Lower lobe of right lung (tissue), 2 donors: ENCODE measurements around the gene IFRD2. TPM values are rescaled to one million over a fixed set of nuclear protein-coding genes. Genes with fewer than 3 reads are reported as not detected.

Experiments used
- ATAC-seq, 2 donors: fragments of 200-7000 bp; cut with Tn5 transposase; one replicate each; pipeline ENCODE4 v1.9.1; 2020 to 2022; ENCODE audit warnings: mild to moderate bottlenecking in 2 of 2, moderate library complexity in 2 of 2
- DNase-seq: peaks from one replicate; pipeline ENCODE4 v3.0.0-alpha.2; 2020
- H3K27ac ChIP-seq: fragments of 200-600 bp; one replicate; pipeline ENCODE4 v1.8.0; 2022
- H3K27me3 ChIP-seq: fragments of 200-600 bp; one replicate; pipeline ENCODE4 v1.8.0; 2022; ENCODE audit warnings: low read depth
- H3K36me3 ChIP-seq: fragments of 200-600 bp; one replicate; pipeline ENCODE4 v1.8.0; 2022; ENCODE audit warnings: mild to moderate bottlenecking
- H3K4me1 ChIP-seq: fragments of 200-600 bp; one replicate; pipeline ENCODE4 v1.8.0; 2022
- H3K4me3 ChIP-seq: fragments of 200-600 bp; one replicate; pipeline ENCODE4 v1.8.0; 2022; ENCODE audit warnings: mild to moderate bottlenecking
- H3K9me3 ChIP-seq: fragments of 200-600 bp; one replicate; pipeline ENCODE4 v1.8.0; 2022
- intact Hi-C: fragments of 100-400 bp; cut with DNase I; formaldehyde crosslinking; loops from one replicate; pipeline ENCODE4 v1.11.0; 2022
- total RNA-seq: library from RNA; stranded (reverse); fragmentation: NEBNext Ultra II Directional; extraction: Animal tissue kit (Norgen Biotek cat#: 25700); gene quantifications from one replicate; pipeline ENCODE4 v1.2.1, GENCODE V29; 2021
- TF ChIP-seq, protein P1 (sequence below): fragments of 200-600 bp; IDR thresholded peaks from one replicate; pipeline ENCODE4 v1.8.0; 2022; ENCODE audit warnings: antibody characterized with exemption, mild to moderate bottlenecking
- donor health status: DM: no; HTN: yes; CAD: no; lungs with severe emphysema.

Gene IFRD2
- total RNA-seq, 1 donor from 2014 or later = 66.9 TPM

DNA sequence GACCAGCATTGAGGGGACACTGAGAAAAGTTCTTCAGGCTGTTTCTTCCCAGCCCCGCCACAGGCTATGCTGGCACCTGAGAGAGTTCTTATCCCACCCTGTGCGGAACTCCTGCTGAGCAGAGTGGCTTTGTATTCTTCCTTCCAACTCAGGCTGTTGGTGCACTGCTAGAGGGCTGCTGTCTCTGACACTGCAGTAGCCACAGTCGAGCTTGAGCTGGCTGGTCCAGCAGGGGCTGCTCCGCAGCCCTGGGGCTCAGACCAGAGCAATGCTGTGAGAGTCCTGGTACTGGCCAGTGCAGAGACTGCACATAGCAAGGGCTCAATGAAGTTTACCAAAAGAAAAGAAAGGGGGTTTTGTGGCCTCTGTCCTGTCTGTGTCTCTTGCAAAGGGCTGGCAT lies 52.6 kb downstream of the IFRD2 start:
- ATAC-seq = no peak
- peak overlapping the region; percentile 92 for H3K4me3 ChIP-seq
- peaks cover 43% of the 10 kb centered on the region for H3K36me3 ChIP-seq
- no peaks in the 10 kb centered on the region for H3K27me3 ChIP-seq
- TF ChIP-seq, protein P1, sequence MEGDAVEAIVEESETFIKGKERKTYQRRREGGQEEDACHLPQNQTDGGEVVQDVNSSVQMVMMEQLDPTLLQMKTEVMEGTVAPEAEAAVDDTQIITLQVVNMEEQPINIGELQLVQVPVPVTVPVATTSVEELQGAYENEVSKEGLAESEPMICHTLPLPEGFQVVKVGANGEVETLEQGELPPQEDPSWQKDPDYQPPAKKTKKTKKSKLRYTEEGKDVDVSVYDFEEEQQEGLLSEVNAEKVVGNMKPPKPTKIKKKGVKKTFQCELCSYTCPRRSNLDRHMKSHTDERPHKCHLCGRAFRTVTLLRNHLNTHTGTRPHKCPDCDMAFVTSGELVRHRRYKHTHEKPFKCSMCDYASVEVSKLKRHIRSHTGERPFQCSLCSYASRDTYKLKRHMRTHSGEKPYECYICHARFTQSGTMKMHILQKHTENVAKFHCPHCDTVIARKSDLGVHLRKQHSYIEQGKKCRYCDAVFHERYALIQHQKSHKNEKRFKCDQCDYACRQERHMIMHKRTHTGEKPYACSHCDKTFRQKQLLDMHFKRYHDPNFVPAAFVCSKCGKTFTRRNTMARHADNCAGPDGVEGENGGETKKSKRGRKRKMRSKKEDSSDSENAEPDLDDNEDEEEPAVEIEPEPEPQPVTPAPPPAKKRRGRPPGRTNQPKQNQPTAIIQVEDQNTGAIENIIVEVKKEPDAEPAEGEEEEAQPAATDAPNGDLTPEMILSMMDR = no peak
- peak overlapping the region; percentile 96 for H3K27ac ChIP-seq
- no peak for DNase-seq
- H3K9me3 ChIP-seq = no peaks in the 10 kb centered on the region
- peaks cover 76% of the 10 kb centered on the region for H3K4me1 ChIP-seq
- intact Hi-C loops = no loop called here

DNA sequence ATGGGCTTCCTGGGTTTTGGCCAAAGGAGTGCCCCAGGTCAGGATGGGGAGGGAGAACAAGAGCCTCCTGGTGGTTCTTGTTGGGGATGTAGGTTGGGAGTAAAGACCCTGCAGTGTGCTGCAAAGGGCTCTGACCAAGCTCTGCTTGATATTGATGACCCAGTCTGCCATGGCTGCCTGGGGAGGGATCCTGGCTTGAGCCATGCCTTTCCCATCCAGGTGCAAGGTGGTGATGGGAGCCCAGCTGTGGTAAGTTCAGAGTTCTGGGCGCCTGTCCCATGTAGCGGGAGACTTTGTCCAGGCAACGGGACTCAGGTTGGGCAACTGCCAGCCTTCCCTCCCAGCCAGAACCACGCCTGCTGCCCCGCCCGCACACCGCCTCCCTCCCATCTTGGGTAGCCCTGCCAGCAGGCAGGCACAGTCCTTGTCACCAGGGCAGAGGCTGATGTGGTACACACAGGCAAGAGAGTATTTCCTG lies 53.6 kb downstream of the IFRD2 start:
- ATAC-seq (peak; percentile 32 to 51), DNase-seq (peak; percentile 92)

DNA sequence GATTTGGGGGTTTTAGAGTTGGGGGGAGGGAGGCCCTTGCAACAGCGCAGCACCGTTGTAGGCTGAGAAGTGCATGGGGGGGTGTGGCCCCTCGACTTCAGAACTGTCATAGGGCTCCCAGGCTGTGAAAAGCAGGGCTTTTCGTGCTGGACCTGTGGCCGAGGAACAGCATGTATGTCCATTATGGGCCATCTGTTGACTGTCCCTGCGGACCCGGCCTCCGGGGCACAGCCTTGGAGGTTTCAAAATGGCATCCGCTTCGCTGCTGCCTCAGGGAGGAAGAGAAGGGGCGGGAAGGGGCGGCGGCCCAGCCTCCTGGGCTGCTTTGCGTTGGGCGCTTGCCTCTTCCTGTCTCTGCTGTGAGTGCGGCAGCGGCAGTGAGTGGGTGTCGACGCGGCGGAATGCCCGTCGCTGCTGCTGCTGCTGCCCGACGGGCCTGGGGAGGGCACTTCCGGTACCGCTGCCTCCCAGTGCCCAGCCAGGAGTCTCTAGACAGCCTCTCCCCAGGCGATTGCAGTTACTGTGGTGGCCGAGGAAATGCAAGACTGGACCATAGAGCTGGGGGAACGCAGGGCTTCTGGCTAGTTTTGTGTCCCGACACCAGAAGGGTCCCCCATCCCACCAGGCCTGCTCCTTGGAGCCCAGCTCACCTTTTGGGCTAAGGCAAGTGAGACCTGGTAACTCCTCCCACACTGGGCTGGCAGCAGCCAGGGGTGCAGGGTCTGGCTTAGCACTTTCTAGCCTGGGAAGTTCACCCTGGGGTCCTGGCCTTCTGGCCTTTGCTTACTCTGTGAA lies 54.3 kb downstream of the IFRD2 start:
- Histone ChIP-seq H3K4me1 (peaks cover 67% of the 10 kb centered on the region), H3K9me3 (no peaks in the 10 kb centered on the region), H3K27ac (peak overlapping the region; percentile 96), H3K36me3 (peaks cover 32% of the 10 kb centered on the region), H3K27me3 (no peaks in the 10 kb centered on the region), H3K4me3 (peak overlapping the region; percentile 92)
- DNase-seq = peak; percentile 95
- ATAC-seq = peak; percentile 71 to 72
- TF ChIP-seq, protein P1 = no peak
- intact Hi-C loops = no loop called here

More for the DNA sequence above, 53.6 kb downstream of the IFRD2 start:
- peak overlapping the region; percentile 92 for H3K4me3 ChIP-seq
- intact Hi-C loops = no loop called here
- H3K27me3 ChIP-seq = no peaks in the 10 kb centered on the region
- peak overlapping the region; percentile 96 for H3K27ac ChIP-seq
- TF ChIP-seq, protein P1 = no peak
- H3K9me3 ChIP-seq = no peaks in the 10 kb centered on the region
- peaks cover 36% of the 10 kb centered on the region for H3K36me3 ChIP-seq
- H3K4me1 ChIP-seq = peaks cover 74% of the 10 kb centered on the region

Other genes with a start within 250 kb of the IFRD2 start
- gene RBM5, start 203.5 kb downstream of the IFRD2 start, total RNA-seq = 153 TPM
- 44.7 TPM for gene SEMA3F, start 137.1 kb downstream of the IFRD2 start, total RNA-seq
- gene GNAT1, start 100.8 kb downstream of the IFRD2 start, total RNA-seq = not detected
- not detected for gene SLC38A3, start 87.2 kb downstream of the IFRD2 start, total RNA-seq
- 372 TPM for gene GNAI2, start 56.2 kb downstream of the IFRD2 start, total RNA-seq
- 77.6 TPM for gene SEMA3B, start 23.3 kb downstream of the IFRD2 start, total RNA-seq
- not detected for gene LSMEM2, start 13.3 kb downstream of the IFRD2 start, total RNA-seq
- gene HYAL3, start 7.0 kb upstream of the IFRD2 start, total RNA-seq = 4.0 TPM
- gene NAA80, start 7.0 kb upstream of the IFRD2 start, total RNA-seq = 9.3 TPM
- gene HYAL1, start 11.1 kb upstream of the IFRD2 start, total RNA-seq = 58.2 TPM
- 155 TPM for gene HYAL2, start 30.3 kb upstream of the IFRD2 start, total RNA-seq
- gene TUSC2, start 35.8 kb upstream of the IFRD2 start, total RNA-seq = 29.4 TPM
- 39.5 TPM for gene RASSF1, start 48.4 kb upstream of the IFRD2 start, total RNA-seq
- 32.8 TPM for gene ZMYND10, start 53.3 kb upstream of the IFRD2 start, total RNA-seq
- gene NPRL2, start 58.3 kb upstream of the IFRD2 start, total RNA-seq = 17.7 TPM
- 21.7 TPM for gene CYB561D2, start 58.4 kb upstream of the IFRD2 start, total RNA-seq
- 37.5 TPM for gene TMEM115, start 67.1 kb upstream of the IFRD2 start, total RNA-seq
- 105 TPM for gene CACNA2D2, start 211.2 kb upstream of the IFRD2 start, total RNA-seq